ENCODE results near the gene LRCH1. TPM values are rescaled to one million over a fixed set of nuclear protein-coding genes. Genes with fewer than 3 reads are reported as not detected.

The LRCH1 gene
- total RNA-seq, 2 experiments from 2014 or later, result 16.9 to 18.1 TPM

DNA sequence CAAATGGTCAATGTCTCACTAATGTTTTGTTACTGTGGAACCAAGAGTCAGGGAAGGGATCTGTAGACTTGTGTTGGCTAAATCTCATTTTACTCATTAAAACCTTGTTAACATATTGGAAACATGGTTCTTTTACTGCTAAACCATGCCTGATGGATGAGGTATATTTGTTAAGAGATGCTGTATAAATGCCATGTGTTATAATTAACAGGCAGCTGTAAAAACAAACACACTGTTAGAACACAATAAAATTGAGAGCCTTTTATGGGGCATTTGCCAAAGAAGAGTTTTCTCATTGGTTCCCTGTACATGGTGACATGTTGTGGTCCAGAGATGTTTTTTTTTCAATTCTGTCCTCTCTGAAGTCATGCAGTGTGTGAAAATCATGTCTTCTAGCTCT is 122.0 kb downstream of the LRCH1 start:
- no peaks in the 10 kb centered on the region for H3K27me3 Mint-ChIP-seq
- no peak overlapping the region for H3K4me3 Mint-ChIP-seq
- H3K27ac Mint-ChIP-seq, result no peak overlapping the region
- H3K4me1 Mint-ChIP-seq, result peaks cover 23% of the 10 kb centered on the region
- H3K9me3 Mint-ChIP-seq, result no peaks in the 10 kb centered on the region
- H3K36me3 Mint-ChIP-seq, result peaks cover 21% of the 10 kb centered on the region
- no peak for DNase-seq

DNA sequence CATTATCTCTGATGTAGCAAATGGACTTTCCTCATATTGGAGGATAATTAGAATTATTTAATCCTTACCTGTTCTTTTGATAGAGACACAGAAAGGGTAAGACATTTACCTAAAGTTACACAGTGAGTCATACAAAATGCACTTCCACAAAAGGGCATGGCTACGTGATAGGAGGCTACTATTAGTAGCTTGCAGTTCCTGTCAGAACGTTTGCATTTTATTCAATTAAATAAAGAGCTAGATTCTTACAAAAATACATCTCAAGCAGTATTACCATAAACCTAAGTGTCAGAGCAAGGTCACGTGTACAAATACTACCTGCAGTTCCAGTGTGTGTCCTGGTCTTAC is 123.4 kb downstream of the LRCH1 start:
- H3K4me3 Mint-ChIP-seq, result no peak overlapping the region
- DNase-seq, result no peak
- H3K27me3 Mint-ChIP-seq, result no peaks in the 10 kb centered on the region
- no peaks in the 10 kb centered on the region for H3K9me3 Mint-ChIP-seq
- H3K27ac Mint-ChIP-seq, result no peak overlapping the region
- H3K36me3 Mint-ChIP-seq, result peaks cover 12% of the 10 kb centered on the region
- peaks cover 23% of the 10 kb centered on the region for H3K4me1 Mint-ChIP-seq

- H3K27ac Mint-ChIP-seq, result no peak overlapping the region
- no peaks in the 10 kb centered on the region for H3K9me3 Mint-ChIP-seq
- peaks cover 28% of the 10 kb centered on the region for H3K4me1 Mint-ChIP-seq
- H3K27me3 Mint-ChIP-seq, result no peaks in the 10 kb centered on the region
- H3K36me3 Mint-ChIP-seq, result peaks cover 7% of the 10 kb centered on the region
- peak; percentile 41 for DNase-seq
- H3K4me3 Mint-ChIP-seq, result no peak overlapping the region
These were observed 126.6 kb downstream of the LRCH1 start for GRCh38 chr13:46679369-46680120.

- no peak for DNase-seq
- Mint-ChIP-seq H3K27ac (no peak overlapping the region), H3K27me3 (no peaks in the 10 kb centered on the region), H3K4me3 (no peak overlapping the region), H3K36me3 (peaks cover 12% of the 10 kb centered on the region), H3K4me1 (peaks cover 13% of the 10 kb centered on the region), H3K9me3 (no peaks in the 10 kb centered on the region)
These were observed 129.0 kb downstream of the LRCH1 start for GRCh38 chr13:46682015-46682414.

GRCh38 chr13:46682707-46683106 is 129.7 kb downstream of the LRCH1 start:
- H3K27ac Mint-ChIP-seq, result no peak overlapping the region
- H3K36me3 Mint-ChIP-seq, result peaks cover 12% of the 10 kb centered on the region
- H3K9me3 Mint-ChIP-seq, result no peaks in the 10 kb centered on the region
- no peak overlapping the region for H3K4me3 Mint-ChIP-seq
- no peak for DNase-seq
- H3K27me3 Mint-ChIP-seq, result no peaks in the 10 kb centered on the region
- peaks cover 13% of the 10 kb centered on the region for H3K4me1 Mint-ChIP-seq

GRCh38 chr13:46683676-46684260 is 130.8 kb downstream of the LRCH1 start:
- no peaks in the 10 kb centered on the region for H3K27me3 Mint-ChIP-seq
- H3K4me1 Mint-ChIP-seq, result peaks cover 18% of the 10 kb centered on the region
- peaks cover 12% of the 10 kb centered on the region for H3K36me3 Mint-ChIP-seq
- no peaks in the 10 kb centered on the region for H3K9me3 Mint-ChIP-seq
- H3K27ac Mint-ChIP-seq, result no peak overlapping the region
- no peak for DNase-seq
- no peak overlapping the region for H3K4me3 Mint-ChIP-seq

- Mint-ChIP-seq H3K9me3 (no peaks in the 10 kb centered on the region), H3K27me3 (no peaks in the 10 kb centered on the region), H3K4me1 (peaks cover 18% of the 10 kb centered on the region), H3K4me3 (no peak overlapping the region), H3K27ac (no peak overlapping the region), H3K36me3 (peaks cover 12% of the 10 kb centered on the region)
- no peak for DNase-seq
These were observed 131.5 kb downstream of the LRCH1 start for GRCh38 chr13:46684287-46685001.

GRCh38 chr13:46685006-46685730 is 132.2 kb downstream of the LRCH1 start:
- Mint-ChIP-seq H3K4me3 (no peak overlapping the region), H3K27ac (peak overlapping the region; percentile 59)

DNA sequence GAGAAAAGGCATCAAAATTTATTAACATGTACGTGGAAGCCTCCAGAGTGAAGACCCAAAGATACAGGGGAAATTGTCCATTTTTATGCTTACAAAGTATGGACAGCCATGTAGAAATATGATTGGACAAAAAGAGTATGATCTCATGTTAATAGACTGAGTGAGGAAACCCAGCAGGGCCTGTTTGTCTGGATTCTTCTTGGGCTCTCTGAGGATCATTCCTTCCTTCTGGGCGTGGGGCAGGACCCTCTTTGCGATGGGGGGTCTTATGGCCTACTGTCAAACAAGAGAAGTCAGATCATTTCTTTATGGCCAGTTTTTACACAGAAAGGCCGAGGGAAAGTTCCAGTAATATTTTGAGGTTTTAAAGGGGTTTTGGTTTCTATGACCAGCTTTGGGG is 133.2 kb downstream of the LRCH1 start:
- Mint-ChIP-seq H3K4me1 (peaks cover 18% of the 10 kb centered on the region), H3K9me3 (no peaks in the 10 kb centered on the region), H3K27ac (no peak overlapping the region), H3K27me3 (no peaks in the 10 kb centered on the region), H3K4me3 (no peak overlapping the region), H3K36me3 (peaks cover 12% of the 10 kb centered on the region)
- DNase-seq, result no peak

More at GRCh38 chr13:46685006-46685730, 132.2 kb downstream of the LRCH1 start:
- DNase-seq, result no peak
- peaks cover 18% of the 10 kb centered on the region for H3K4me1 Mint-ChIP-seq
- H3K9me3 Mint-ChIP-seq, result no peaks in the 10 kb centered on the region
- H3K36me3 Mint-ChIP-seq, result peaks cover 12% of the 10 kb centered on the region
- no peaks in the 10 kb centered on the region for H3K27me3 Mint-ChIP-seq

- Mint-ChIP-seq H3K36me3 (peaks cover 21% of the 10 kb centered on the region), H3K27me3 (no peaks in the 10 kb centered on the region), H3K4me1 (peaks cover 20% of the 10 kb centered on the region), H3K27ac (no peak overlapping the region), H3K9me3 (no peaks in the 10 kb centered on the region), H3K4me3 (no peak overlapping the region)
- DNase-seq, result peak; percentile 20
These were observed 134.8 kb downstream of the LRCH1 start for GRCh38 chr13:46687810-46688209.

DNA sequence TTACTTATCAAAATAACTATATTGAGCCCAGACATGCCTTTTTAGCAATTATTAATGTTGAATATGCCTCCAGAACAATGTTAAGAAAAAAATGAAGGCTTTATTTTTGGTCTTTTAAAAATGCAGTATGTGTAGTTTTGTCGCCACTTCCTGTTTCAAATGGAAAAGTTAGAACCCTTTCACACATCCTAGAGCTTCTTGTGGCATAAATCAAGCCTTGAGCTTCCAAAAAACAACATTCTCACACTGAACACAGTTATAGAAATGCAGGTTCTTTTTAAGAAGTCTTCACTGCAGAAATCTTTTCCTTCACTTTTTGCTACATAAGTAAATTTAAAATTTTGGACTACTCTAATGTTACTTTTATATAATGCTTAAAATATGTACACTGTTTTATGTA is 135.3 kb downstream of the LRCH1 start:
- peaks cover 24% of the 10 kb centered on the region for H3K36me3 Mint-ChIP-seq
- H3K27me3 Mint-ChIP-seq, result no peaks in the 10 kb centered on the region
- H3K27ac Mint-ChIP-seq, result no peak overlapping the region
- DNase-seq, result no peak
- no peaks in the 10 kb centered on the region for H3K9me3 Mint-ChIP-seq
- H3K4me3 Mint-ChIP-seq, result no peak overlapping the region
- peaks cover 16% of the 10 kb centered on the region for H3K4me1 Mint-ChIP-seq

DNA sequence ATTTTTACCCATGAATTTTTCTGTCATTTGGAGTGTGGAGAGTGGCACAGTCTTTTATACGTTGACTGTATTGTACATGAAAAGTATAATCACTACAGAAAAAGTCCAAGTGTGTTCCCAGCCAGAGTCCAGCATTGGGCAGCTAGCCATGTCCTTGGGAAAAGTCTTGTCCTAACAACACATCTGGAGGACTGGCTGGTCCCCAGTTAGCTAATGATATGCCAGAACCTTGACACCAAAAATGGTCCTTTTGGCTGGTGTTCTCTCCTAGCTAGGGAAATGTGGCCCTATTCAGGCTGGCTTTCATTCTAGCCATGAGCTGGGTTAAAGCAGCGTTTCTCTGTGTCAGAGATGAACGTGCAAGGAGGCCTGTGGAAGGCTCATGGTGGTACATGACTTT is 145.0 kb downstream of the LRCH1 start:
- no peak overlapping the region for H3K4me3 Mint-ChIP-seq
- H3K27ac Mint-ChIP-seq, result no peak overlapping the region
- H3K27me3 Mint-ChIP-seq, result no peaks in the 10 kb centered on the region
- no peaks in the 10 kb centered on the region for H3K9me3 Mint-ChIP-seq
- H3K4me1 Mint-ChIP-seq, result no peaks in the 10 kb centered on the region
- no peak for DNase-seq
- peaks cover 20% of the 10 kb centered on the region for H3K36me3 Mint-ChIP-seq

DNA sequence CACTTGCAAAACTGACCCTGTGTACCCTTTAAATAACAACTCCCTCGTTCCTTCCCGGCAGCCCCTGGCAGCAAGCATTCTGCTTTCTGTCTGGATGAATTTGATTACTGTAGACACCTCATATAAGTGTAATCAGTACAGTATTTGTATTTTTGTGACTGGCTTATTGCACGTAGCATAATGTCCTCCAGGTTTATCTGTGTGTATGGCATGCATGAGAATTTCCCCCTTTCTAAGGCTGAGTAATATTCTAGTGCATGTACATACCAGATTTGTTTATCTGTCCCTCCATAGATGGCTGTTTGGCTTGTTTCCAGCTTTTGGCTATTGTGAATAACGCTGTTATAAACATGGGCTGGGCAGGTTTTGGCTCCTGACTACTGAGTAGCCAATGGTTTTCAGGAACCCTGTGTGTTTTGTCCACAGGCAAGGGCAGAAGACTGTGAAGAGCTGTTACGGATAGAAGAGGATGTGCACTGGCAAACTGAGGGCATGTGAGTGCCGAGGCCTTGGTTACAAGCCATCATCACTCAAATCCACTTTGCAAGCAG is 146.0 kb downstream of the LRCH1 start:
- no peaks in the 10 kb centered on the region for H3K27me3 Mint-ChIP-seq
- H3K9me3 Mint-ChIP-seq, result no peaks in the 10 kb centered on the region
- no peak overlapping the region for H3K4me3 Mint-ChIP-seq
- no peak for DNase-seq
- H3K27ac Mint-ChIP-seq, result no peak overlapping the region
- no peaks in the 10 kb centered on the region for H3K4me1 Mint-ChIP-seq
- H3K36me3 Mint-ChIP-seq, result peaks cover 16% of the 10 kb centered on the region

DNA sequence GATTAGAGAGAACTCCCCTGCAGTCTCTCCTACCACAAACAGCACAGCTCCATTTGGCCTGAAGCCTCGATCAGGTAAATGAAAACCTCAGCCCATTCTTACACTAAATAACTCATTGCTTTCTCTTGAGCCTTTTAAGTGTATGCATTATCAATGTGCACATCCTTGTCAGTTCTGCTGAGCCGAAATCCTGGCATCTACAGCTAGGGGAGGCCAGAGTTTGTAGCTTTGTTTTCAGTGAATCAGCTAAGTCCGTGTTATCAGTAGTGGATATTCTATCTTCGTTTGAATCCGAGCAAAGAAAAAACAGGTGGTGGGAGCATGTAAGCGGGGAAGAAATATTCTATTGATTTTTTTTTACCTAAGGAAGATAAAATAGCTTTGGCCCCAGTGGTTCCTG is 159.6 kb downstream of the LRCH1 start:
- Mint-ChIP-seq H3K27me3 (no peaks in the 10 kb centered on the region), H3K36me3 (peaks cover 6% of the 10 kb centered on the region), H3K4me1 (no peaks in the 10 kb centered on the region), H3K4me3 (no peak overlapping the region), H3K9me3 (no peaks in the 10 kb centered on the region), H3K27ac (no peak overlapping the region)
- DNase-seq, result no peak

- peaks cover 3% of the 10 kb centered on the region for H3K36me3 Mint-ChIP-seq
- no peaks in the 10 kb centered on the region for H3K9me3 Mint-ChIP-seq
- no peaks in the 10 kb centered on the region for H3K27me3 Mint-ChIP-seq
- H3K4me1 Mint-ChIP-seq, result no peaks in the 10 kb centered on the region
- no peak overlapping the region for H3K27ac Mint-ChIP-seq
- no peak overlapping the region for H3K4me3 Mint-ChIP-seq
- DNase-seq, result no peak
These were observed 162.4 kb downstream of the LRCH1 start for GRCh38 chr13:46715363-46715762.
